Measurements from ENCODE around the gene DPH1.

DNA sequence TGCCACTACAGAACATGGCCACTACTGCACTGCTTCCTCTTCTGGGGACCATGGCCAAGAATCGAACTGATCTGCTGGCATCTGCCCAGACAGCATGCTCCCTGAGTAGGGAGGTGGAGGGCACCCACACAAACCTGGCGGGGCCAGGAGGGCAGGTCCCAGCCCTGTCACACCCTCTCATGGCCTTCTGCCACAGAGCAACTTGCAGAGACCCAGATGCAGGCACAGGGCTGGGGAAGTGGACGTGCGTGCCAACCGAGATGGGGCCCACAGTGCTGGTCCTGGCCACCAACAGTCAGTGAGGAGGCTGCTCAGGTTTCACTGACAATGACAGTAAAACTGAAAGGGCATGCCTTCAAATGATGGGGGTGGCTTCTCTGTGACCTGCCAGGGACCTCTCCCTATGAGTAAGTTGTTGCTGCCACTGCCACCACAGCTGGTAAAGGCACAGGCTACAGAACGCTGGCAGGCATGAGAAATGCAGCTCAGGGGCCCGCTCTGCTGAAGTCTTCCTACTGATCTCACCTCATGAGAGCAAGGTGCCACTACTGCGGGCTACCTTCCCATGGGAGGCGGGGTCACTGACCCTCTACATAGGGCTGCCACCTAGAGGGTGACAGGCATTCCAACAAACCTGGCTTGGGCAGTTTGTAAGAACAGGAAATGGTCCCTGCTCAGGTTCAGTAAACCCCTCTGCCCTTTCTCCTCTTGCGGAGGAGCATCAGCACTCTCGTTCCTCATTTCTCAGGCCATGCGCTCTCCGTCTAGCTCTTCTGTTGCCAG, 40.5 kb downstream of the DPH1 start:
- TF ChIP-seq, protein P1, sequence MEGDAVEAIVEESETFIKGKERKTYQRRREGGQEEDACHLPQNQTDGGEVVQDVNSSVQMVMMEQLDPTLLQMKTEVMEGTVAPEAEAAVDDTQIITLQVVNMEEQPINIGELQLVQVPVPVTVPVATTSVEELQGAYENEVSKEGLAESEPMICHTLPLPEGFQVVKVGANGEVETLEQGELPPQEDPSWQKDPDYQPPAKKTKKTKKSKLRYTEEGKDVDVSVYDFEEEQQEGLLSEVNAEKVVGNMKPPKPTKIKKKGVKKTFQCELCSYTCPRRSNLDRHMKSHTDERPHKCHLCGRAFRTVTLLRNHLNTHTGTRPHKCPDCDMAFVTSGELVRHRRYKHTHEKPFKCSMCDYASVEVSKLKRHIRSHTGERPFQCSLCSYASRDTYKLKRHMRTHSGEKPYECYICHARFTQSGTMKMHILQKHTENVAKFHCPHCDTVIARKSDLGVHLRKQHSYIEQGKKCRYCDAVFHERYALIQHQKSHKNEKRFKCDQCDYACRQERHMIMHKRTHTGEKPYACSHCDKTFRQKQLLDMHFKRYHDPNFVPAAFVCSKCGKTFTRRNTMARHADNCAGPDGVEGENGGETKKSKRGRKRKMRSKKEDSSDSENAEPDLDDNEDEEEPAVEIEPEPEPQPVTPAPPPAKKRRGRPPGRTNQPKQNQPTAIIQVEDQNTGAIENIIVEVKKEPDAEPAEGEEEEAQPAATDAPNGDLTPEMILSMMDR (IDR thresholded peaks at IDR 0.05), result no peak
- TF ChIP-seq POLR2A (IDR thresholded peaks at IDR 0.05) (no peak), EP300 (IDR thresholded peaks at IDR 0.05) (no peak)

Data from ovary (tissue), 3 donors.